ENCODE results near the gene KRTAP5-5. TPM values are rescaled to one million over a fixed set of nuclear protein-coding genes. Genes with fewer than 3 reads are reported as not detected.
A peak's percentile ranks its signal among the peaks of the same experiment; 100 is the strongest.

KRTAP5-5 gene
- total and polyA plus RNA-seq, 5 donors from 2014 or later = not detected

DNA sequence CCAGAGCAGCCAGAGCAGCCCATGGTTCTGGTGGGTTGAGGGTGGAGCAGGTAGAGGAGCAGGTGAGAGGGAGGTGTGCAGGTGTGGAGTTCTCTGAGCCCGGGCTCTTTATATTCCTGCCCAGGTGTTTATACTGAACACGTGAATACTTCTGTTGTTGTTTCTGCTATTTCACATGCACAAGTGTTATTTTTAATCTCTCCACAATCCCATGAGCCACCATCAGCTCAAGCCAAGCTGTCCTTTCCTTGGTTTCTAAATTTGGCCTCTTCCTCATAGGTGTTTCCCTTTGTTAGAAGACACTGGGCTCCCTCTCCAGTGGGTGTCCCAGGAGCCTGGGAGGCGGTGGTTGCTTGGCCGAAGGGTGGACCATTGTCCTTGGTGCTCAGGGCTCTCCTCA lies 21.2 kb upstream of the KRTAP5-5 start, which contains the start of gene KRTAP5-3:
TSS of gene KRTAP5-3 (minus strand) at position 101 of the 400 bp plus-strand sequence. CDS start at position 23, 78 bp downstream.
- H3K4me1 ChIP-seq (ENCODE audit: control insufficient read depth, insufficient read depth, low read length, poor library complexity, severe bottlenecking) = no peaks in the 10 kb centered on the region
- H3K27me3 Mint-ChIP-seq = peaks cover 18% of the 10 kb centered on the region
- H3K36me3 ChIP-seq (ENCODE audit: control insufficient read depth, insufficient read depth, low read length) = no peaks in the 10 kb centered on the region
- ATAC-seq (ENCODE audit: low read depth in 2 of 2) (no peak), DNase-seq (no peak)
- no peaks in the 10 kb centered on the region for H3K27me3 ChIP-seq (ENCODE audit: control insufficient read depth, insufficient read depth, low read length)
- no peak within 1 kb of the TSS for H3K27ac Mint-ChIP-seq
- H3K9me3 Mint-ChIP-seq = peaks cover 0 to 2% (median 0%) of the 10 kb centered on the region in 7 donors
- H3K4me1 Mint-ChIP-seq = peaks cover 0 to 8% (median 0%) of the 10 kb centered on the region in 4 donors
- no peak within 1 kb of the TSS for H3K27ac ChIP-seq (ENCODE audit: insufficient read depth, low read length, poor library complexity, severe bottlenecking)
- H3K4me3 ChIP-seq (ENCODE audit: low read depth, low read length) = no peak within 1 kb of the TSS
- no peaks in the 10 kb centered on the region for H3K9me3 ChIP-seq (ENCODE audit: control insufficient read depth in 2 of 2, low read length in 2 of 2)
- H3K4me3 Mint-ChIP-seq = no peak within 1 kb of the TSS
- no peaks in the 10 kb centered on the region for H3K36me3 Mint-ChIP-seq

DNA sequence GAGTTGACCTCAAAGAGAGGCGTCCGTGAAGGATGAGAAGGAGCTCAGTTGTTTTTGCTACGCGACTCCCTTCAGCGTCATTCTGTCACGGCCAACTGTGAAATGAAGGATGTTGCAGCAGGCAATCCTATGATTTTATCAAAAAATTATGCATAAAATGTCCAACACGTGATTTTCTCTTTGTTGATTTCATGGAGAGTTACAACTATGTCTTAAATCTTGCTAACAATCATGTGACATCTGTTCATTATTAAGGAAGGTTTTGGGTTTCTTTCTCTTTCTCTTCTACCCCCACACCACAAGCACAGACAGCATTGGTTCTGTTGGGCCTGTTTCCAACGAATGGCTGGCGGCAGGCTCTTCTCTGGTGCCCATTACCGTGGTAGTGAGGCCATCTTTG lies 11.3 kb upstream of the KRTAP5-5 start:
- Mint-ChIP-seq H3K9me3 (no peaks in the 10 kb centered on the region), H3K36me3 (no peaks in the 10 kb centered on the region), H3K4me3 (no peak overlapping the region), H3K27ac (no peak overlapping the region), H3K4me1 (peaks cover 5 to 7% (median 5%) of the 10 kb centered on the region in 4 donors), H3K27me3 (peaks cover 15% of the 10 kb centered on the region)
- ATAC-seq (ENCODE audit: low read depth in 2 of 2) = no peak
- Histone ChIP-seq H3K36me3 (ENCODE audit: control insufficient read depth, insufficient read depth, low read length) (no peaks in the 10 kb centered on the region), H3K4me3 (ENCODE audit: low read depth, low read length) (no peak overlapping the region), H3K27ac (ENCODE audit: insufficient read depth, low read length, poor library complexity, severe bottlenecking) (no peak overlapping the region), H3K4me1 (ENCODE audit: control insufficient read depth, insufficient read depth, low read length, poor library complexity, severe bottlenecking) (peaks cover 2% of the 10 kb centered on the region), H3K27me3 (ENCODE audit: control insufficient read depth, insufficient read depth, low read length) (no peaks in the 10 kb centered on the region), H3K9me3 (ENCODE audit: control insufficient read depth in 2 of 2, low read length in 2 of 2) (no peaks in the 10 kb centered on the region)
- DNase-seq = no peak

DNA sequence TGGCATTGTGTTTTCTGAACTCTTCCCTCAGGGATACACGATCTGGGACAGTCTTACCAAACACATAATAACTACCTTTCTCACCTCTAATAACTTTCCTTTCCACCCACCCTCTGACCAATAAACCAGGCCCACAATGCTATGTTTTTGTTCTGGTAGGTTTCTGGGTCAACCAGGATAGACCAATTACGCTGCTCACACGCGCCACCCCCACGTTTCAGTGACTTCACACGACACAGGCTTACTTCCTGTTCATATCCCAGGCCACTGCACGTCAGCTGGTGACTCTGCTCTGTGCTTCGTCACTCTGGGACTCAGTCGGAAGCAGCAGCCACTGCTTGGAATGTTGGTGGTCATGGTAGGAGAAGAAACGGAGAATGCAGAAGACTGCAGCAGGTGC lies 10.1 kb upstream of the KRTAP5-5 start:
- peaks cover 2% of the 10 kb centered on the region for H3K4me1 ChIP-seq (ENCODE audit: control insufficient read depth, insufficient read depth, low read length, poor library complexity, severe bottlenecking)

DNA sequence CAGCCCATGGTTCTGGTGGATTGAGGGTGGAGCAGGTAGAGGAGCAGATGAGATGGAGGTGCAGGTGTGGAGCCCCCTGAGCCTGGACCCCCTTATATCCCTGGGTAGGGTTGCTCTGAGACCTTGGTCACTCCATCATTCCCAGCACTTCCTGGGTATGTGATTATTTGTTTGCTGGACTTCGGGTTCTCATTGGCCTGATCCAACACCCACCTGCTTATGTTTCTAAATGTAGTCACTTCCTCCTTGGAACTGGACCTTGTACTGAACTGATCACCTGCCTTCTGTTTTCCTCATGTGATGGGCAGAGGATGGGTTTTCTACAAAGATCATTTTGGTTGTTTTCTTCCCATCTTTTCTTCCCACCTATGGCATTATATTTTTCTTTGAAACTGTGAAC lies 7.5 kb upstream of the KRTAP5-5 start, which contains the start of gene KRTAP5-4:
TSS of gene KRTAP5-4 (minus strand) at position 53 of the 400 bp plus-strand sequence. CDS start at position 8, 45 bp downstream.
- no peak for DNase-seq
- Mint-ChIP-seq H3K27me3 (peaks cover 17% of the 10 kb centered on the region), H3K4me1 (peaks cover 5 to 7% (median 5%) of the 10 kb centered on the region in 4 donors), H3K27ac (no peak within 1 kb of the TSS), H3K4me3 (no peak within 1 kb of the TSS), H3K9me3 (no peaks in the 10 kb centered on the region), H3K36me3 (no peaks in the 10 kb centered on the region)
- H3K9me3 ChIP-seq (ENCODE audit: control insufficient read depth in 2 of 2, low read length in 2 of 2) = no peaks in the 10 kb centered on the region
- H3K4me3 ChIP-seq (ENCODE audit: low read depth, low read length) = no peak within 1 kb of the TSS
- H3K27me3 ChIP-seq (ENCODE audit: control insufficient read depth, insufficient read depth, low read length) = no peaks in the 10 kb centered on the region
- no peak within 1 kb of the TSS for H3K27ac ChIP-seq (ENCODE audit: insufficient read depth, low read length, poor library complexity, severe bottlenecking)
- H3K36me3 ChIP-seq (ENCODE audit: control insufficient read depth, insufficient read depth, low read length) = no peaks in the 10 kb centered on the region
- peaks cover 2% of the 10 kb centered on the region for H3K4me1 ChIP-seq (ENCODE audit: control insufficient read depth, insufficient read depth, low read length, poor library complexity, severe bottlenecking)
- no peak for ATAC-seq (ENCODE audit: low read depth in 2 of 2)

More for the DNA sequence above, 10.1 kb upstream of the KRTAP5-5 start:
- H3K36me3 ChIP-seq (ENCODE audit: control insufficient read depth, insufficient read depth, low read length) = no peaks in the 10 kb centered on the region
- H3K36me3 Mint-ChIP-seq = no peaks in the 10 kb centered on the region
- no peaks in the 10 kb centered on the region for H3K27me3 ChIP-seq (ENCODE audit: control insufficient read depth, insufficient read depth, low read length)
- H3K9me3 ChIP-seq (ENCODE audit: control insufficient read depth in 2 of 2, low read length in 2 of 2) = no peaks in the 10 kb centered on the region
- peak overlapping the region in 2 of 3 donors; percentile 22 to 49 for H3K27ac Mint-ChIP-seq
- peak; percentile 40 to 78 for ATAC-seq (ENCODE audit: low read depth in 2 of 2)
- peaks cover 5 to 7% (median 5%) of the 10 kb centered on the region in 4 donors for H3K4me1 Mint-ChIP-seq
- peak overlapping the region in 1 of 4 donors; percentile 53 for H3K4me3 Mint-ChIP-seq
- no peak overlapping the region for H3K27ac ChIP-seq (ENCODE audit: insufficient read depth, low read length, poor library complexity, severe bottlenecking)
- peaks cover 8% of the 10 kb centered on the region for H3K27me3 Mint-ChIP-seq
- no peaks in the 10 kb centered on the region for H3K9me3 Mint-ChIP-seq
- peak in 1 of 3 donors; percentile 9 for DNase-seq
- no peak overlapping the region for H3K4me3 ChIP-seq (ENCODE audit: low read depth, low read length)

DNA sequence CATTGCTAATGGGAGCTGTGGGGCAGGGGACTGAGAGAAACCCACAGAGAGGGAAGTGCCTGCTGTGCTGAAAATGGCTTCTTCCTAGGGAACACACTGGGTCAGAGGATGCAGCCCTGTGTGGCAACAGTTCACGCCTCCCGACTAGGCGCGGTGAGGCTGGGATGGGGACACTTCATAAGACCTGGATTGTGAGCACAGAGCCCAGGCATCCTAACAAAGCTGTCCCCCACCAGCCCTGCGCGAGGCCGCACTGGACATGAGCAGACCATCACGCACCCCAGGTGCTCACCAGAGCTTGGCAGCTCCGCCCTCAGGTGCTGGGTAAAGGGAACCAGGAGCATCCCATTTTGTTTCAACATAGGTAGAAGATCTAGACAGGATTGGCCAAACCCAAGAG lies 5.9 kb upstream of the KRTAP5-5 start:
- no peaks in the 10 kb centered on the region for H3K36me3 ChIP-seq (ENCODE audit: control insufficient read depth, insufficient read depth, low read length)
- Mint-ChIP-seq H3K9me3 (no peaks in the 10 kb centered on the region), H3K4me1 (peaks cover 5 to 8% (median 5%) of the 10 kb centered on the region in 4 donors), H3K4me3 (no peak overlapping the region), H3K27ac (no peak overlapping the region), H3K27me3 (peaks cover 25% of the 10 kb centered on the region), H3K36me3 (no peaks in the 10 kb centered on the region)
- DNase-seq (no peak), ATAC-seq (ENCODE audit: low read depth in 2 of 2) (no peak)
- peaks cover 5% of the 10 kb centered on the region for H3K4me1 ChIP-seq (ENCODE audit: control insufficient read depth, insufficient read depth, low read length, poor library complexity, severe bottlenecking)
- H3K4me3 ChIP-seq (ENCODE audit: low read depth, low read length) = no peak overlapping the region
- H3K9me3 ChIP-seq (ENCODE audit: control insufficient read depth in 2 of 2, low read length in 2 of 2) = no peaks in the 10 kb centered on the region
- H3K27ac ChIP-seq (ENCODE audit: insufficient read depth, low read length, poor library complexity, severe bottlenecking) = no peak overlapping the region
- H3K27me3 ChIP-seq (ENCODE audit: control insufficient read depth, insufficient read depth, low read length) = no peaks in the 10 kb centered on the region

DNA sequence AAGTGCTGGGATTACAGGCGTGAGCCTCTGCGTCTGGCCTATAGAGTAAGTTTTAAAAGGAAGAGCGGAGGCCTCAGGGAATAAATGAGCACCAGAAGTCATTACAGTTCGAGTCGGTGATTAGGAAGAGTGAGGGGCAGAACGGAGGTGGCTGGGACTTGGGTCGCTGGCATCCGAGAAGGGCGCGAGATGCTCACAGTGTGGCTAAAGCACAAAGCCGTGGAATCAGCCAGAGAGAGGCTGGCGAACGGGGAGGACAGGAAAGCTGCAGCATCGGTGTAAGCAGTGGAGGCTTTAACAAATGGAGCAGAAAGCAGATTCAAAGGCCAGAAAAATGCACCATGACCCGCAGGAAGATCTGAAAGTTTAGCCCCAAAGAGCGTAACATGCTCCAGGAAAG lies 5.0 kb upstream of the KRTAP5-5 start:
- DNase-seq = no peak
- Histone ChIP-seq H3K36me3 (ENCODE audit: control insufficient read depth, insufficient read depth, low read length) (no peaks in the 10 kb centered on the region), H3K4me3 (ENCODE audit: low read depth, low read length) (no peak overlapping the region), H3K4me1 (ENCODE audit: control insufficient read depth, insufficient read depth, low read length, poor library complexity, severe bottlenecking) (peaks cover 9% of the 10 kb centered on the region), H3K27me3 (ENCODE audit: control insufficient read depth, insufficient read depth, low read length) (no peaks in the 10 kb centered on the region), H3K9me3 (ENCODE audit: control insufficient read depth in 2 of 2, low read length in 2 of 2) (no peaks in the 10 kb centered on the region), H3K27ac (ENCODE audit: insufficient read depth, low read length, poor library complexity, severe bottlenecking) (no peak overlapping the region)
- ATAC-seq (ENCODE audit: low read depth in 2 of 2) = no peak
- Mint-ChIP-seq H3K36me3 (no peaks in the 10 kb centered on the region), H3K4me3 (no peak overlapping the region), H3K27ac (no peak overlapping the region), H3K27me3 (peaks cover 28% of the 10 kb centered on the region), H3K9me3 (no peaks in the 10 kb centered on the region), H3K4me1 (peaks cover under 1 to 9% (median under 1%) of the 10 kb centered on the region in 4 donors)

DNA sequence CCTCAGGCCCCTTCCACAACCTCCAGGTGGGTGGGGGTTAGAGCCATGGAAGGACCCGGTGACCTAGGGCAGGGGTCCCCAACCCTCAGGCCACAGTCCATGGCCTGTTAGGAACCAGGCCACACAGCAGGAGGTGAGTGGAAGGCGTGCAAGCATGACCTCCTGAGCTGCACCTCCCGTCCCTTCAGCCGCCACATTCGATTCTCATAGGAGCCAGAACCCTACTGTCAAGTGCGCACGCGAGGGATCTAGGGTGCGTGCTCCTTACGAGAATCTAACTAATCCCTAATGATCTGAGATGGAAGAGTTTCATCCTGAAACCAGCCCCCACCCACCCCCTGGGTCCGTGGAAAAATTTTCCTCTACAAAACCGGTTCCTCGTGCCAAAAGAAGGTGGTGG lies 4.0 kb upstream of the KRTAP5-5 start:
- H3K36me3 Mint-ChIP-seq = no peaks in the 10 kb centered on the region
- H3K9me3 ChIP-seq (ENCODE audit: control insufficient read depth in 2 of 2, low read length in 2 of 2) = no peaks in the 10 kb centered on the region
- no peak overlapping the region for H3K4me3 ChIP-seq (ENCODE audit: low read depth, low read length)
- no peak overlapping the region for H3K27ac ChIP-seq (ENCODE audit: insufficient read depth, low read length, poor library complexity, severe bottlenecking)
- peaks cover 0 to 8% (median under 1%) of the 10 kb centered on the region in 4 donors for H3K4me1 Mint-ChIP-seq
- peaks cover 9% of the 10 kb centered on the region for H3K4me1 ChIP-seq (ENCODE audit: control insufficient read depth, insufficient read depth, low read length, poor library complexity, severe bottlenecking)
- H3K27me3 ChIP-seq (ENCODE audit: control insufficient read depth, insufficient read depth, low read length) = no peaks in the 10 kb centered on the region
- ATAC-seq (ENCODE audit: low read depth in 2 of 2) (no peak), DNase-seq (no peak)
- H3K36me3 ChIP-seq (ENCODE audit: control insufficient read depth, insufficient read depth, low read length) = no peaks in the 10 kb centered on the region
- H3K27me3 Mint-ChIP-seq = peaks cover 23% of the 10 kb centered on the region
- H3K9me3 Mint-ChIP-seq = no peaks in the 10 kb centered on the region
- no peak overlapping the region for H3K4me3 Mint-ChIP-seq
- H3K27ac Mint-ChIP-seq = no peak overlapping the region
